HG02870 (cell line): ENCODE data around the gene ENTHD1.

Experiments
- ATAC-seq: cut with Tn5 transposase; IDR thresholded peaks from one replicate; pipeline ENCODE4 v1.9.1; 2021; ENCODE audit warnings: mild to moderate bottlenecking, moderate library complexity; ENCODE audit not compliant: unreplicated experiment

Gene ENTHD1, protein sequence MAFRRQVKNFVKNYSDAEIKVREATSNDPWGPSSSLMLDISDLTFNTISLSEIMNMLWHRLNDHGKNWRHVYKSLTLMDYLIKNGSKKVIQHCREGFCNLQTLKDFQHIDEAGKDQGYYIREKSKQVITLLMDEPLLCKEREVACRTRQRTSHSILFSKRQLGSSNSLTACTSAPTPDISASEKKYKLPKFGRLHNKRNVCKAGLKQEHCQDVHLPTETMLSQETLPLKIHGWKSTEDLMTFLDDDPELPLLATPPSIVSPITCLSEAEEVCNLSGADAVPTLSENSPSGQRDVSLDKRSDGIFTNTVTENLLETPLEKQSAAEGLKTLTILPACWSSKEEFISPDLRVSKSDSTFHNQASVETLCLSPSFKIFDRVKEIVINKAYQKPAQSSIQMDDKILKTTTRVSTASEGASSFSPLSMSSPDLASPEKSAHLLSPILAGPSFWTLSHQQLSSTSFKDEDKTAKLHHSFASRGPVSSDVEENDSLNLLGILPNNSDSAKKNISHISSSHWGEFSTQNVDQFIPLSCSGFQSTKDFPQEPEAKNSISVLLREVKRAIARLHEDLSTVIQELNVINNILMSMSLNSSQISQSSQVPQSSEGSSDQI

DNA sequence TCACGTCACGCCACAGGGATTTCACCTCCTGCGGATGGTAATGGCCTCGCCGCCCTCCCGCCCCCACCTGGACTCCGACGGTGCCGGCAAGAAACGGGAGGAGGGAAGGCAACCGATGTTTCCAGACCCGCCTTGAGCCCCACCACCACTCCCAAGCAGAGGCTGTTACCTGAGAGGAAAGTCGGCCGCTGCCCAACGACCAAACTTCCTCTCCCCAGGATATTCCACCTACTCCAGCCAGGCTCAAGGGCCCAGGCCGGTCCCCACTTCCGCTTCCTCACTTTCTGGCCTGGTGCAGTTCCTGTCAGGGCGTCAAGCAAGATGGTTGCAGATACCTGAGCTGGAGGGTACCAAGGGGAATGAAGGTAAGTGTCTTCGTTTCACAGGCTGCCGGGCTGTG lies at the start of gene ENTHD1:
ENTHD1 (minus strand) TSS at position 235 of the 400 bp plus-strand sequence. CDS start 6,012 bp downstream, outside the sequence.
- no peak for ATAC-seq

DNA sequence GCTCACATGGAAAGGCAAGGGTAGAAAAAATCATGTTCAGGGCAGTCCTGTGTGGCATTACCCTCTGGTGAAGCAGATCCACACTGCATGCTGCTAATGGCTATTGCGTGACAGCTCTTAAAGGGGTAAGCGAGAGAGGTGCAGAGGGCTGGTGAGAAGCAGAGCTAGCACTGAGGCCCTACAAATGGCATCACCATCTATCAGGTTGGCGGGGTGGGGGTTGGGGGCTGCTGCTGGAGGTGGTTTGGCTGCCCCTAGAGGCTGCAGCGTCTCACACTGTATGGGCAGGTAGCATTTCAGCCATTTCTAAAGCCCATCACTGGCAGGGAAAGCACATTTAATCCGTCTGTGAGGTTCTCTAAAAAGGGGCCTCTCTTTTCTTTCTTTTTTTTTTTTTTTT lies 49.8 kb upstream of the ENTHD1 start:
- ATAC-seq, result no peak

DNA sequence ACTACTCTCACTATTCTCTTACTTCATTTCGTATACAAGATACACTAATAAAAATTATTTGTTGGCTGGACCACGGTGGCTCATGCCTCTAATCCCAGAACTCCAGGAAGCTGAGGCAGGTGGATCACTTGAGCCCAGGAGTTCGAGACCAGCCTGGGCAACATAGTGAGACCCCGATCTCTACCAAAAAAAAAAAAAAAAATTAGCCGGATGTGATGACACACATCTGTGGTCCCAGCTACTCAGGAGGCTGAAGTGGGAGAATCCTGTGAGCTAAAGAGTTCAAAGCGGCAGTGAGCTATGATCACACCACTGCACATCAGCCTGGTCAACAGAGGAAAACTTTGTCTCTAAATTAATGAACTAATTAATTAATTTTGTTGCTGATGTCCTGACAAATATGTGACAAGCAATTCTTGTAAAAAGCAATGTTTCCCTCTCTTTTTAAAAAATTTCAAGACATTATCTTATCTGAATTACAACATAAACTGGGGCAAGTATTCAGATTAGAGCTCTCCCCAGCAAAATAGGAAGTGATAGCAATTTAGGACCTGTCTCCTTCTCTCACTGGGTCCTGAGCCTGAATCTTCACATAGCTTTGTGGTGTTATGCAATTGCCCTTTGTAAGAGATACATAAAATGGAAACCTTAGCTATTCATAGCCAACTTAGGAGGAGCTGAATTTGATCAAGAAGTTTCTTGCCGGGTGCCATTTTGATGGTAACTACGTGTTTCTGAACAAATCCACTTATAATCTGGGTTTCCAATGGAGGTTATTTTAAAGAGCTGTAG lies 49.1 kb upstream of the ENTHD1 start:
- ATAC-seq, result no peak

DNA sequence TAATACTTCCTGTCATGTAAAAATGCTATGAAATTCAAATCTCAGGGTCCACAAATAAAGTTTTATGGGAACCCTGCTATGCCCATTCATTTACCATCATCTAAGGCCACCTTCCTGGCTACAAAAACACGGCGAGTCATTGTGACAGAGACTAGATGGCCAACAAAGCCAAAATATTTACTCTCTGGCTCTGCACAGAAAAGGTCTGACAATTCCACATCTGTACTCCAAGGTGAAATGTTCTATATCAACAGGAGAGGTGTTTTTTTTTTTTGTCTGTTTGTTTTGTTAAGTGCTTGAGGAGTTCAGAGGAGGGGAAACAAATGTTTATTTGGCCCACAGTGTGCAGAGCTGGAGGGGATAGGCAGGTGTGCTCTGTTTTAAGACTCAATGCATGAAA lies 48.0 kb upstream of the ENTHD1 start:
- no peak for ATAC-seq

DNA sequence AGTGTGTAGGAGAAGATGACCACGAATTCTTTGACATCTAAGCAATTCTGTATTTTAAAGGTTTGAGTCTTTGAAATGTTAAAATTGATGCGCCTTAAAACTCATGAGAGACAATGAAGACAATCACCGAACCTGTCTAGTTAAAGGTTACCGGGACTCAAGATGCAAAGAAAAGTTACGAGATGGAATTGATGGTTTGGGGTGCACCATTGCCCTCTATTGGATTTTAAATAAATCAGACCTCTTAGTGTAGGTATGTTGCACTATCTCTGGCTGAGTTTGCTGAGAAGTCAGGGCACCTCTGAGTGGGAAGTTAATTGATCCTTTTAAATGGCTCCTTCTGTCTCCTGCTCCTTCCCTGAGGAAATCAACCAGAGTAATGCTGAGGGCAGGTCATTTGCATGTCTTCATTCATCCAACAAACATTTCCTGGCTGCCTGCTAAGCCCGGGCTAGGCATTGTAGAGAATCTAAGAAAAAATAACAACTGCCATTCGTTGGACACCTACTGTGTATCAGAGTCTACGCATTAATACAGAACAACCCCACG lies 47.3 kb upstream of the ENTHD1 start:
- ATAC-seq, result no peak

DNA sequence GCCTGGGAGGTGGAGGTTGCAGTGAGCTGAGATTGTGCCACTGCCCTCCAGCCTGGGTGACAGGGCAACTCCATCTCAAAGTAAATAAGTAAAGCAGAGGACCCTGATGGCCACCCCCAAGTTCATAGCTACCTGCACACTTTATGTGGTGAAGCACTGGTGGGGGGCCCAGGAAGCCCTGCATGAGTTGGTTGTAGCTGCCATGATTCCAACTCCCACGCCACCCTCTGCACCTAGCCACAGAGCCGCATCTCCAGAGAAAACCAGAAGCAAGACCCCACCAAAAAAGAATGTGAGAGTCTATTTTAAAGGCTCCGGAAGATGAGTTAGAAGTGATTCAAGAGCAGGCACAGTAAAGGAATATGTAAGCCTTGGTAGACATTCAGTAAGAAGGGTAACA lies 46.3 kb upstream of the ENTHD1 start:
- no peak for ATAC-seq

DNA sequence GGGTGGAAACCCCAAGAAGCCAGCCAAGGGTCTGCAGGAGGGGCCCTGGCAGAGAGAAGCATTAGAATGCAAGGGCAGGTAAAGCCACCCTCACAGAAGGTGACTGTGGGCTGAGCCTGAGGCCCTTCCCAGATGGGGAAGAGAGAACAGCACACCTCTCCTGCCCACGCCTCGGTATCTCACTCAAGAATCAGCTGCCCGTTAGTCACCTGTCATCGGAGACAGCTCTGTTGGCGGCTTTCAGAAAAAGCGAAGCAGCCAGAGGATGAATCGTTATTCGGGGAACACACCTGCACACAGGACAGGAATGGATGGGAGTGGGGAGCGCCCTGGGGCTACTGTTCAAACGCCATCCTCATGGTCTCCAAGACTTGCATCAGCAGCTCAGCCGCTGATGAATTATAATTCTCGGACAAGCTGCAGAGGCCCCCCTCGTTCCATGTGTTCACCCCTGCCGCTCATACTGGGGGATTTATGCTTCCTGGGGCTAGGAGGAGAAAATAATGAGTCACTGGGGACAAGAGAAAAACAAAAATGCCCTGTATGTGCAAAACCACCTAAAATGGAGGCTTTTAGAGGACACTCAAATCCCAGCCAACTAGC lies 45.0 kb upstream of the ENTHD1 start:
- no peak for ATAC-seq

DNA sequence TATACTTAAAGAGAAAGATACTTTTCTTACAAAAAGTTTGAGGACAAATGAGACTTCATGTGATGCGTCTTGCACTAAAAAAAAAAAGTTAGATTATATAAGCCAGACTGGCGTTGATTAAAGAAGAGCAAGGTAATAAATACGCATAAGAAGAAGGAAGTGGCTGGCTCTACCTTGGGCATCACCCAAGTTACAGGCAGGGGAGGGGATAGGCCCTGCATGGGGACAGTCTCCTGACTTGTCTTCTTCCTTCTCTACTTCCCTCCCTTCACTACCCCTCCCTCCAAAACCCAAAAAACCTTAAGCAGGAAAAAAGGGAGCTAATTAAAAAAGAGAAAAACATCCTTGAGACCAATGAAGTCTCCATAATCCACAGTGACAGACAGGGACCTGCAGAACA lies 44.3 kb upstream of the ENTHD1 start:
- ATAC-seq, result no peak

DNA sequence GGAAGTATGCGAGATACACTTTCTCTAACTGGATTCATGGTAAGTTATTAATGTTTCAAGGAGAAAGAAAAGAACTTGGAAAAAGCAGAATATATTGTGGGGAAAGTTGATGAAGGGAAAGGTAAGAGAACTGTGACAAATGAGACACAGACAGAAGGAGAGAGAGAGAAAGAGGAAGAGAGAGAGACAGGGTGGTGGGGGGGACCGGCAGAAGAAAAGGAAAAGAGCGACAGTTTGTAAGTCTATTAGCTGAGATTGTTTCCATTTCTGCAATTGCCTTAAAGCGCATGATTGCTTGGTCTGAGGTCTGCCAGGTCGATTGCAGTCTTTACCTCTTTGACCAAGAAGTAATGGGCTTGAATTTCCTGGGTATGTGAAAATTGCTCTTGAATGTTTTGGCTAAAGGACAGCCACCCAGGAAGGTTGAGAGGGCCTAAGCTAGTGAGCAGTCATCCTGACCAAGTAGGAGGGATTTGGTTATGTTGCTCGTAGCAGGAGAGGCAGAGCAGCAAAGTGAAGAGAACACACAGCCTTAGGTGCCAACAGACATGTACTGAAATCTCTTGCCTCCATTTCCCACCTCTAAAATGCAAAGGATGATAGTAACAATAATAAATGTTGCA lies 43.1 kb upstream of the ENTHD1 start:
- no peak for ATAC-seq

DNA sequence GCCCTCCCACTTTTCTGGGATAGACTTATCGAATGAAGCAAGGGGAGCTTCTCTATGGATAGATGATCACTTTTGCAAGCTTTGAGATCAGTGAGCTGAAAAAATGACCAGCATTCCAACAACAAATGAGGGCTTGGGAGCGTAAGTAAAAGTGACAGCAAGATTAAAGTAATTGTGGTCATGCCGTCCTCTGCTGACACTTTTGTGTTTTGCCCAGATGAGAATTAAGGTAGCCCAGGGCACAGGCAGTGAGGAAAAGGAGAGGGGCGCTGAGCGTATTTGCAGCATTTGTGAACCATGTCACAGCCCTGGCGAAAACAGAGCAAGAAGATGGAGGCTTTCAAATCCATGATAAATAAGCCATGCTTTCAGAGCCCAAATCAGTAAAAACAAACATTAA lies 42.1 kb upstream of the ENTHD1 start:
- ATAC-seq, result no peak

DNA sequence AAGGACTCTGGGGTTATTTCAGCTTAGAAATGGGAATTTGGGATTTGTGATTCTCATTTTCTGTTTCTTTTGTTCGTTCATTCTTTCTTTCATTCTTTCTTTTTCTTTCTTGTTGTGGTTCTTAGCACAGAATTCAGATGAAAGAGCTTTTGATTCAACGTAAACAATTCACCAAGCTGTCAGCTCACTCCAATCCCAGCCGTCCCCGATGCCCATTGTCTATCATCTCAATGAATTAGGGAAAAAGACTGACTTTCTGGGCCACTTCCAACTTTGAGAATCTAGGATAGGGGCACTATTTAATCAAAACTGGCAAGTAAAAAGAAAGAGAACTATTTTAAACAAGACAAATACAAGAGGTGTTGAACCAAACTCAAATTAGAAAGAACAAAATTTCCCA lies 41.6 kb upstream of the ENTHD1 start:
- ATAC-seq, result no peak

DNA sequence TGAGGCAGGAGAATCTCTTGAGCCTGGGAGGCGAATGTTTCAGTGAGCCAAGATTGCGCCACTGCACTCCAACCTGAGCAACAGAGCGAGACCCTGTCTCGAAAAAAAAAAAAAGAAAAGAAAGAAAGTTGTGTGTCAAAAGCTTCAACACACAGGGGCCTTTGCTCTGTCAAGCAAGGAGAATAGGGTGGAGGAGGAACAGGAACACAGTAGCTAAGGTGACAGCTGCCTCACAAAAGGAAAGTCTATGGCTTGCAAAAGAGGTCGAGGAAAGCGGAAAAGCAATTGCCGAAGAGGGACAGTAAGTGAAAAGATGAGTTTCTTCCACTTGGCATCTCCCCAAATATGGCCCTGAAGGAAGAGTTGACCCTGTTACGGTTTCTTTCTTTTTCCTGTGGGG lies 40.2 kb upstream of the ENTHD1 start:
- ATAC-seq, result no peak

DNA sequence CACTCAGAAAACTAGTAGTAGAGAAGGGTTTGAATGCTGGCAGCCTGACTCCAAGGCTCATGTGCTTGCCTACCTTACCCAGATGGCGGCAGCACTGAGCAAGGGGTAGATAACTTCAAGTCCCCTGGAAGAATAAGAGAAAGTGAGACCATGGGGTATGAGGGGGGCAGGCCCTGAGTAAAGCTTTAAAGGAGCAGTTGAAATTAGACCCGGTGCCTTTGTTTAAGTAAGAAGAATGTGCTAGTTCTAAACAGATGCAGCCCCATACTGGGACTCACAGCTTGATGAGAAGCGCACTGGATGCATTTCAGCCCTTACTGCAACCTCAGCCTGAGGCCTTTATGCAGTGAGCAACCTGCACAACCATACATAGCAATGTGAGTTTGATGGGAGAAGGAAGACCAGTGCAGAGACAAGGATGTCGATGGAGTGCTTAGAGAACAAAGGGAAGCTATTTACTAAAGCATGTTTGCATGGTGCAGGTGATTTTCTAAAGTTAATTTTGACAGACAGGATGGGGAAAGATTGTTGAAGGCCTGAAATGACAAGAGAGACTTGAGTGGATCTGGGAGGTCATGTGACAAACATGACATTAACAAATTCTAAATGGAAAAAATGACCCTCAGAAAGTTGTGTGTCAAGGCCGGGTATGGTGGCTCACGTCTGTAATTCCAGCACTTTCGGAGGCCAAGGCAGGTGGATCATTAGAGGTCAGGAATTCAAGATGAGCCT lies 39.5 kb upstream of the ENTHD1 start:
- ATAC-seq, result no peak

DNA sequence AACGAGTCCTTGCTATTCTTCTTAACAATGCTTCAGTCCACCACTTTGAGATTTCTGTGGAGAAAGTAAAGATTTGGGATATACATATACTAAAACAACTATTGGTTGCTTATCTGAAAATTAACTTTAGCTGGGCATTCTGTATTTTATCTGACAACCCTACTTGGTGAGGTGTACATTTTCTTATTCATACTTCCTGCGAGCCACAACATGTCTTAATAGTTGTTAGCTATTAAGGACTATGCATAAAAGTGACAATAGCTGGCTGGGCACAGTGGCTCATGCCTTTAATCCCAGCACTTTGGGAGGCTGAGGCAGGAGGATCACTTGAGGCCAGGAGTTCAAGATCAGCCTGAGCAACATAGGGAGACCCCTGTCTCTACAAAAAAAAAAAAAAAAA lies 38.6 kb upstream of the ENTHD1 start:
- no peak for ATAC-seq

DNA sequence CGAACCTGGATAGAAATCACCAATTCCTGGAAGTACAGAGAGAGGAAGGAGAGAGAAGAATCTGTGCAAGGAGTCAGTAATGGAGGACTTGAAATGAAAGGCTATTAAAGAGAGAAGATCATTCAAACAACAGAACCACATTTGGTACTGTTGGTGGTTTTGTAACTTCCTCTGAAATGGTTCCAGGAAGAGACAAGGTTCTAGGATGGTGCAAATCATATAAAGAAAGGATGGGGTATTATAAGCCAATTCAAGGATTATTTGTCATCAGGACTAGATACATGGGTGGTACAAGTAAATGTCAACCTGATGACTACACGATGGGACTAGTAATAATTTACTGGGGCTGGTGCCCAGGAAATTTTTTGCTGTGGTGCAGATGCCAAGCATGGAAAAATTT lies 37.7 kb upstream of the ENTHD1 start:
- ATAC-seq, result no peak

DNA sequence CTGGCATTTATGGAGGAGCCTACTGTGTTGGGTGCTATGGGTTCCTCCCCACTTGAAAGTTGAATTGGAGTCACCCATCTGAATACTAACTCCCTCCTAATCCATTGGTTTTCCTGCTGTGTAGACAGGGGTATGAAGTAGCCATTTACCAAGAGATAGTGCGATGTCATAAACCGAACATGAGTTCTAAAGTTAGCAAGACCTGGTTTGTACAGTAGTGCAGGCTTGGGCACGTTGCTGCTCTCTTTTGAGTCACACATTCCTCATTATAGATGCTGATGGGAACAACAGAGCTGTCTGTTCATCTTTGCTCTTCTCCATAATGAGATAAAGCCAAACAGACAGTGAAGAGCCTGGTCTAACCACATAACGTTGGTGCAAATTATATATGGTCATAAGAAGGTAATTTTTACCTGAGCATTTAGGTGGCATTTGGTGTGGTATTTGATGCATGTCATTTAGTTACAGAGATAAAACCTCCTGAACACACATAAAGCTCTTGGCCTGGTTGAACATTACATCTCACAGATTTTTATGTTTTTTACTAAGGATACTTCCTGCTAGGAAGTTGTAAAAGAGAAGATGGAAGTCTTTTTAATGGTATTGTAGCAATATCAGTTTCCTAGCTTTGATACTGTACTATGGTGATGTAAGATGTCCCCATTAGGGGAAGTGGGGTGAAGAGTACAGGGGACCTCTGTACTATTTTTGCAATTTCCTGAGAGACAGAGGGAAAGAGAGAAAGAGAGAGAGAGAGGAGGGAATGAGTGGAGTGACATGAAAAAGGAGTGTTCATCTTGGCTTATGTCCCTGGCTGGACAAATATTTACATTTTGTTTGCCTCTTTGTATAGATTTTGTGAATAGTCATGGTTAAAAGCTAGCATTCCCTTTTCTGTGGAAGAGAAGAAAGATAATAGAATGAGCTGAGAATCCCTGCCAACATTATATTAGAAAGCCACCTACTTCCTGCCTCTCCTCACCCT lies 35.3 kb upstream of the ENTHD1 start:
- no peak for ATAC-seq

DNA sequence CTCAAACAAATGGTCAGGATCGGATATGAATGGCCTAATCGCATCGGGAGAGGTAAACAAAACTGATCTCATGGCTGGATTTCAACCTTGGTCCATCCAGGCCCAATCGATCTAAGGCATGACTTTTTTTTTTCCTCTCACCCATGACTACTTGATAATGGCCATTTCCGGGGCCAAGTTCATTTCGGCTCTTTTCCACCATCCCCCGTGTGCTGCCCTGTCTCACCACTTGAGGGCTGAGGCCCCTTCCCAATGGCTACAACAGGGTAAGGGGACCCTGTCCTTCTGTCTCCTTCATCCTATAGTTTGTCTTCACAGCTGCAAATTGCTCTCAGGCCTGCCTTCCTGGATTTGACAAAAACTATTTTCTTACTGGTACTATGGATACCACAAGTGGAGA lies 34.0 kb upstream of the ENTHD1 start:
- ATAC-seq, result no peak

DNA sequence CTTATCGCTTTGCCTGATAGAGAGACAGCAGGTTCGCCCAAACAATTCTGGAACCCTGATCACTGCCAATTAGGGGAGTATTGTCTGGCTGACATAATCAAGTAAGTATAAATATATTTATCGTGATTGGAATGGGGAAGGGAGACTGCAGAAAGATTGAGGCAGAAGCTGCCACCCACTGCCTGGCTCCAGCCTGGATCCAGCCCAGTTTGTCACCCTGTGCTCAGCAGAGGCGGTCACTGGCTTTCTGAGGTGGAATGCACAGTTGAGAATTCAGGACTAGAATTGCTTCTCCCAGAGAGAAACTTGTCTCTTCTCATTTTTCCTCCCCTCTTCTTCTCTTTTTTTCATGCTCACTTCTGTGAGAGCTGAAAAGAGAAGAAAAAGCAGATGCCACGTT lies 33.2 kb upstream of the ENTHD1 start:
- no peak for ATAC-seq
